HEK293 (cell line): Measurements from ENCODE around the gene MZT2A.
"Not testable (repeated sequence)": the region's sequence is repeated elsewhere in the genome, so short reads cannot be mapped to it uniquely, and the experiment has no call there.

ENCODE experiments used
- CTCF ChIP-seq: fragments of 450-650 bp; formaldehyde crosslinking; IDR thresholded peaks from 2 replicates; pipeline ENCODE4 v1.5.1; 2016; ENCODE audit warnings: missing biosample characterization, missing genetic modification characterization
- PRDM1 ChIP-seq: fragments of 450-650 bp; formaldehyde crosslinking; IDR thresholded peaks from 2 replicates; pipeline ENCODE4; 2016; ENCODE audit warnings: missing biosample characterization, missing genetic modification characterization
- ZNF311 ChIP-seq: fragments of 450-650 bp; formaldehyde crosslinking; IDR thresholded peaks from 2 replicates; pipeline ENCODE4 v1.5.1; 2017; ENCODE audit warnings: missing biosample characterization, missing genetic modification characterization, borderline replicate concordance
- ZNF513 ChIP-seq: fragments of 450-650 bp; IDR thresholded peaks from 2 replicates; pipeline ENCODE4 v1.5.1; 2018; ENCODE audit warnings: missing biosample characterization, missing genetic modification characterization

- TF ChIP-seq CTCF, ZNF513, ZNF311, PRDM1 (tag by site-specific recombination): not testable (repeated sequence)
Measured at GRCh38 chr2:131531547-131532185, 39.5 kb upstream of the MZT2A start.
